ENCODE measurements around the gene AP2B1. TPM values are rescaled to one million over a fixed set of nuclear protein-coding genes. Genes with fewer than 3 reads are reported as not detected.

AP2B1 gene
- polyA plus RNA-seq, 1 of the 3 experiments (the other 2 are of a cell fraction), result 97.8 TPM

DNA sequence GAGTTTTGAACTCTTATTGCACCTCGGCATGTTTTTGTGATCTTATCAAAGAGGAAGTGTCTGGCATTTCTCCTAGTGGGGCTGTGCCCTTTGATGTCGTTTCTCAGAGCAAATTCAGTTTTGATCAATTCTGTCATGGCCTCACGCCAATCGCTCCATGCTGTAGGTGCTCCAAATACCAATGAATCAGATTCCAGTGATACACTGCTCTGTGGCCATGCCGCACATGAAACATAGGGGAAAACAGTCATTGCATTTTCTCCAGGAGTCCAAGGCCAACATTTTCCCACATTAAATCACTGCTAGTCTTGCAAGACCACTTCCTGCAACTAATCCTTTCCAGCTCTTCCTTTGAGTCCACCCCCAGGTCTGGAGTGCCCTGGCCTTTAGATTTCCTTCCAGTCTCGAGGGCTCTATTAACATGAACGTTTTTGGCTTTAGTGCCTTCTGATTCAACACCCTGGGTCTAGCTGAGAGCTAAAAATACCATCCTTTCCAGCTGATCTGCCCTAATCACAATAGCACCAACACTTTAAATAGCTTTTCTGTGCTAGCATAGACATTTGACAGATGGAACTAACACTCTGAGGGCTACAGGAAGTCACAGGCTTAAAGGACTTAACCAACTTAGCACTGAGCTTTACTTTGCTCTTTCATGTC lies 126.1 kb downstream of the AP2B1 start (continued):
- no peak for TF ChIP-seq IRF3 (IDR thresholded peaks at IDR 0.05; ENCODE audit: low read depth, low read length)
- TF ChIP-seq SMC3 (IDR thresholded peaks at IDR 0.05; ENCODE audit: low read depth, low read length), result no peak
- no peak for TF ChIP-seq NRF1 (IDR thresholded peaks at IDR 0.05; ENCODE audit: low read depth, low read length)
- TF ChIP-seq YY1 (IDR thresholded peaks at IDR 0.05; ENCODE audit: low read depth), result no peak
- TF ChIP-seq FOXJ3 (CRISPR knock-in tag; IDR thresholded peaks at IDR 0.05), result no peak
- no peak; the same call in 1 of the 2 replicates for TF ChIP-seq MEF2A (IDR thresholded peaks at IDR 0.05; ENCODE audit: borderline replicate concordance, low read depth)
- peak; percentile 87; the same call in 1 of the 2 replicates for TF ChIP-seq RXRA (IDR thresholded peaks at IDR 0.05; ENCODE audit: borderline replicate concordance, low read depth)
- no peak for TF ChIP-seq USF1 (IDR thresholded peaks at IDR 0.05; ENCODE audit: borderline replicate concordance, low read depth)
- no peak for TF ChIP-seq ELF1 (IDR thresholded peaks at IDR 0.05)
- TF ChIP-seq RAD21 (IDR thresholded peaks at IDR 0.05; ENCODE audit: low read length), result no peak
- TF ChIP-seq, protein P1, sequence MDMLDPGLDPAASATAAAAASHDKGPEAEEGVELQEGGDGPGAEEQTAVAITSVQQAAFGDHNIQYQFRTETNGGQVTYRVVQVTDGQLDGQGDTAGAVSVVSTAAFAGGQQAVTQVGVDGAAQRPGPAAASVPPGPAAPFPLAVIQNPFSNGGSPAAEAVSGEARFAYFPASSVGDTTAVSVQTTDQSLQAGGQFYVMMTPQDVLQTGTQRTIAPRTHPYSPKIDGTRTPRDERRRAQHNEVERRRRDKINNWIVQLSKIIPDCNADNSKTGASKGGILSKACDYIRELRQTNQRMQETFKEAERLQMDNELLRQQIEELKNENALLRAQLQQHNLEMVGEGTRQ (IDR thresholded peaks at IDR 0.05; ENCODE audit: borderline replicate concordance, low read depth, low read length), result no peak
- TF ChIP-seq RFX5 (IDR thresholded peaks at IDR 0.05; ENCODE audit: low read length), result no peak
- peak; percentile 77 for TF ChIP-seq PBX3 (IDR thresholded peaks at IDR 0.05)
- peak; percentile 34; the same call in 1 of the 2 replicates for TF ChIP-seq FOSL2 (IDR thresholded peaks at IDR 0.05; ENCODE audit: borderline replicate concordance, low read depth)
- TF ChIP-seq, protein P2, sequence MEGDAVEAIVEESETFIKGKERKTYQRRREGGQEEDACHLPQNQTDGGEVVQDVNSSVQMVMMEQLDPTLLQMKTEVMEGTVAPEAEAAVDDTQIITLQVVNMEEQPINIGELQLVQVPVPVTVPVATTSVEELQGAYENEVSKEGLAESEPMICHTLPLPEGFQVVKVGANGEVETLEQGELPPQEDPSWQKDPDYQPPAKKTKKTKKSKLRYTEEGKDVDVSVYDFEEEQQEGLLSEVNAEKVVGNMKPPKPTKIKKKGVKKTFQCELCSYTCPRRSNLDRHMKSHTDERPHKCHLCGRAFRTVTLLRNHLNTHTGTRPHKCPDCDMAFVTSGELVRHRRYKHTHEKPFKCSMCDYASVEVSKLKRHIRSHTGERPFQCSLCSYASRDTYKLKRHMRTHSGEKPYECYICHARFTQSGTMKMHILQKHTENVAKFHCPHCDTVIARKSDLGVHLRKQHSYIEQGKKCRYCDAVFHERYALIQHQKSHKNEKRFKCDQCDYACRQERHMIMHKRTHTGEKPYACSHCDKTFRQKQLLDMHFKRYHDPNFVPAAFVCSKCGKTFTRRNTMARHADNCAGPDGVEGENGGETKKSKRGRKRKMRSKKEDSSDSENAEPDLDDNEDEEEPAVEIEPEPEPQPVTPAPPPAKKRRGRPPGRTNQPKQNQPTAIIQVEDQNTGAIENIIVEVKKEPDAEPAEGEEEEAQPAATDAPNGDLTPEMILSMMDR (IDR thresholded peaks at IDR 0.05), result no peak
- no peak for TF ChIP-seq REST (IDR thresholded peaks at IDR 0.05; ENCODE audit: low read depth, low read length)
- no peak for TF ChIP-seq FOXM1 (IDR thresholded peaks at IDR 0.05; ENCODE audit: low read depth)
- TF ChIP-seq TCF12 (IDR thresholded peaks at IDR 0.05), result peak; percentile 82
